ENCODE results near the gene BLOC1S5. TPM values are rescaled to one million over a fixed set of nuclear protein-coding genes. Genes with fewer than 3 reads are reported as not detected.

BLOC1S5 gene
- polyA plus RNA-seq, 1 donor (not counting 4 experiments of a cell fraction or from before 2014, with no cell fraction given): 8.8 TPM

DNA sequence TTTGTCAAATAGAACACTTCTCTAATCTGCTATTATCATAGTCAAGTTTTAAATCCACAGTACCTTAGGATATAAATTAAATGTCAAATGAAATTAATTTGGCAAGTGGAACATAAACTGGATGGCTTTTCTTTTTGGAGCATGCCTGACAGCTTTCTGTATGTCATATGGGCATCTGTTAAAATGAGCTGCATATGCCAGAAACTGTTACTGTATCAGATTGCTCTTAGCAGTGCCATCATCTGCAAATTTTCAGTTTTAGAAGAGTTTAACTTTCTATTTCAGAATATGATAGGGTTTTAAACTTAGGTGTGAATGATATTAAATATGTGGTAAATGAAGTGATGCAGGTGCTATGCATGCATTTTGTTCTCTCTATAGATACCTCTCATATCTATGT lies 41.6 kb upstream of the BLOC1S5 start:
- Histone ChIP-seq H3K9ac (ENCODE audit: control insufficient read depth, extremely low read depth, insufficient read depth, low read length) (no peak overlapping the region), H3K4me3 (ENCODE audit: control insufficient read depth in 2 of 3, extremely low read depth in 1 of 3, insufficient read depth in 2 of 3, low read depth in 1 of 3, low read length in 3 of 3) (no peak overlapping the region), H3K27ac (ENCODE audit: control insufficient read depth, insufficient read depth, low read length) (no peak overlapping the region), H3K27me3 (ENCODE audit: control insufficient read depth, extremely low read depth, insufficient read depth, low read length) (no peaks in the 10 kb centered on the region), H3K4me2 (ENCODE audit: control insufficient read depth, extremely low read depth, insufficient read depth, low read depth, low read length) (no peak overlapping the region), H3K9me1 (ENCODE audit: control insufficient read depth, extremely low read depth, insufficient read depth, low read length) (no peaks in the 10 kb centered on the region), H2AFZ (ENCODE audit: control insufficient read depth, low read length) (no peak overlapping the region), H3K79me2 (ENCODE audit: control insufficient read depth, insufficient read depth, low read length) (peaks cover 14% of the 10 kb centered on the region), H3K9me3 (ENCODE audit: control insufficient read depth, low read depth, low read length) (no peaks in the 10 kb centered on the region), H4K20me1 (ENCODE audit: control insufficient read depth, extremely low read depth, insufficient read depth, low read length) (no peaks in the 10 kb centered on the region), H3K36me3 (ENCODE audit: control insufficient read depth in 2 of 2, extremely low read depth in 1 of 2, insufficient read depth in 2 of 2, low read length in 2 of 2) (no peaks in the 10 kb centered on the region), H3K4me1 (ENCODE audit: control insufficient read depth, extremely low read depth, insufficient read depth, low read length) (peaks cover 14% of the 10 kb centered on the region)
- TF ChIP-seq EZH2 (IDR thresholded peaks at IDR 0.05; ENCODE audit: low read length) (no peak), CTCF (optimal IDR thresholded peaks at IDR 0.05 in 1 of 3, IDR thresholded peaks at IDR 0.05 in 1 of 3, conservative IDR thresholded peaks at IDR 0.05 in 1 of 3; ENCODE audit: extremely low read depth in 1 of 3, insufficient read depth in 2 of 3, low read length in 3 of 3) (no peak)
- dilution Hi-C loops (cut with MboI; ENCODE audit: extremely low pct_ligation_motif_present, low sequenced_read_pairs): no loop called here
- DNase-seq (ENCODE audit: low read depth, low spot score) (no peak), FAIRE-seq (no peak)

- peaks cover 34% of the 10 kb centered on the region for H3K79me2 ChIP-seq (ENCODE audit: control insufficient read depth, insufficient read depth, low read length)
- H3K27ac ChIP-seq (ENCODE audit: control insufficient read depth, insufficient read depth, low read length): no peak overlapping the region
- peaks cover 0 to 6% of the 10 kb centered on the region in 2 experiments for H3K36me3 ChIP-seq (ENCODE audit: control insufficient read depth in 2 of 2, extremely low read depth in 1 of 2, insufficient read depth in 2 of 2, low read length in 2 of 2)
- no peaks in the 10 kb centered on the region for H3K9me1 ChIP-seq (ENCODE audit: control insufficient read depth, extremely low read depth, insufficient read depth, low read length)
- H3K4me1 ChIP-seq (ENCODE audit: control insufficient read depth, extremely low read depth, insufficient read depth, low read length): peaks cover 25% of the 10 kb centered on the region
- no peak overlapping the region for H3K4me3 ChIP-seq (ENCODE audit: control insufficient read depth in 2 of 3, extremely low read depth in 1 of 3, insufficient read depth in 2 of 3, low read depth in 1 of 3, low read length in 3 of 3)
- no peak overlapping the region for H3K4me2 ChIP-seq (ENCODE audit: control insufficient read depth, extremely low read depth, insufficient read depth, low read depth, low read length)
- no peak overlapping the region for H2AFZ ChIP-seq (ENCODE audit: control insufficient read depth, low read length)
- H4K20me1 ChIP-seq (ENCODE audit: control insufficient read depth, extremely low read depth, insufficient read depth, low read length): no peaks in the 10 kb centered on the region
- TF ChIP-seq EZH2 (IDR thresholded peaks at IDR 0.05; ENCODE audit: low read length) (no peak), CTCF (optimal IDR thresholded peaks at IDR 0.05 in 1 of 3, IDR thresholded peaks at IDR 0.05 in 1 of 3, conservative IDR thresholded peaks at IDR 0.05 in 1 of 3; ENCODE audit: extremely low read depth in 1 of 3, insufficient read depth in 2 of 3, low read length in 3 of 3) (no peak)
- no peak overlapping the region for H3K9ac ChIP-seq (ENCODE audit: control insufficient read depth, extremely low read depth, insufficient read depth, low read length)
- no peaks in the 10 kb centered on the region for H3K27me3 ChIP-seq (ENCODE audit: control insufficient read depth, extremely low read depth, insufficient read depth, low read length)
- dilution Hi-C loops (cut with MboI; ENCODE audit: extremely low pct_ligation_motif_present, low sequenced_read_pairs): no loop called here
- no peak for DNase-seq (ENCODE audit: low read depth, low spot score)
- H3K9me3 ChIP-seq (ENCODE audit: control insufficient read depth, low read depth, low read length): no peaks in the 10 kb centered on the region
- FAIRE-seq: no peak
Measured at GRCh38 chr6:8103726-8104125, 39.5 kb upstream of the BLOC1S5 start.
